ENCODE data around the gene SRP19.

- no peak for TF ChIP-seq CTCF (conservative IDR thresholded peaks at IDR 0.05; ENCODE audit: low read length)
- no peak for TF ChIP-seq EZH2phosphoT487 (IDR thresholded peaks at IDR 0.05; ENCODE audit: borderline replicate concordance, low read depth, low read length)
These were observed 16.6 kb upstream of the SRP19 start for GRCh38 chr5:112844489-112844888.
